ENCODE data around the gene STX7.

GRCh38 chr6:132459605-132459952 lies 53.3 kb downstream of the STX7 start:
- no peak for TF ChIP-seq POLR2A (IDR thresholded peaks at IDR 0.05)
- TF ChIP-seq CTCF (IDR thresholded peaks at IDR 0.05) = no peak

Measured in esophagus squamous epithelium (tissue), 4 donors.